ENCODE measurements around the gene AZU1.

DNA sequence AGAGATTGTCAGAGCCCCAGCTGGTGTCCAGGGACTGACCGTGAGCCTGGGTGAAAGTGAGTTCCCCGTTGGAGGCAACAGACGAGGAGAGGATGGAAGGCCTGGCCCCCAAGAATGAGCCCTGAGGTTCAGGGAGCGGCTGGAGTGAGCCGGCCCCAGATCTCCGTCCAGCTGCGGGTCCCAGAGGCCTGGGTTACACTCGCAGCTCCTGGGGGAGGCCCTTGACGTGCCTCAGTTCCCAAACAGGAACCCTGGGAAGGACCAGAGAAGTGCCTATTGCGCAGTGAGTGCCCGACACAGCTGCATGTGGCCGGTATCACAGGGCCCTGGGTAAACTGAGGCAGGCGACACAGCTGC, 23.3 kb downstream of the AZU1 start:
- TF ChIP-seq POLR2A (IDR thresholded peaks at IDR 0.05; ENCODE audit: borderline replicate concordance, extremely low read depth, insufficient read depth, insufficient read length), result no peak
- TF ChIP-seq, protein P1, sequence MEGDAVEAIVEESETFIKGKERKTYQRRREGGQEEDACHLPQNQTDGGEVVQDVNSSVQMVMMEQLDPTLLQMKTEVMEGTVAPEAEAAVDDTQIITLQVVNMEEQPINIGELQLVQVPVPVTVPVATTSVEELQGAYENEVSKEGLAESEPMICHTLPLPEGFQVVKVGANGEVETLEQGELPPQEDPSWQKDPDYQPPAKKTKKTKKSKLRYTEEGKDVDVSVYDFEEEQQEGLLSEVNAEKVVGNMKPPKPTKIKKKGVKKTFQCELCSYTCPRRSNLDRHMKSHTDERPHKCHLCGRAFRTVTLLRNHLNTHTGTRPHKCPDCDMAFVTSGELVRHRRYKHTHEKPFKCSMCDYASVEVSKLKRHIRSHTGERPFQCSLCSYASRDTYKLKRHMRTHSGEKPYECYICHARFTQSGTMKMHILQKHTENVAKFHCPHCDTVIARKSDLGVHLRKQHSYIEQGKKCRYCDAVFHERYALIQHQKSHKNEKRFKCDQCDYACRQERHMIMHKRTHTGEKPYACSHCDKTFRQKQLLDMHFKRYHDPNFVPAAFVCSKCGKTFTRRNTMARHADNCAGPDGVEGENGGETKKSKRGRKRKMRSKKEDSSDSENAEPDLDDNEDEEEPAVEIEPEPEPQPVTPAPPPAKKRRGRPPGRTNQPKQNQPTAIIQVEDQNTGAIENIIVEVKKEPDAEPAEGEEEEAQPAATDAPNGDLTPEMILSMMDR (IDR thresholded peaks at IDR 0.05 in 2 of 3, conservative IDR thresholded peaks at IDR 0.05 in 1 of 3; ENCODE audit: borderline replicate concordance in 1 of 3, insufficient read depth in 1 of 3, low read depth in 2 of 3, low read length in 2 of 3), result no peak
- no peak for TF ChIP-seq TCF7L2 (IDR thresholded peaks at IDR 0.05; ENCODE audit: borderline replicate concordance, extremely low read depth, insufficient read depth, insufficient read length)
- TF ChIP-seq EGR1 (IDR thresholded peaks at IDR 0.05; ENCODE audit: low read depth), result no peak
- TF ChIP-seq, protein P2, sequence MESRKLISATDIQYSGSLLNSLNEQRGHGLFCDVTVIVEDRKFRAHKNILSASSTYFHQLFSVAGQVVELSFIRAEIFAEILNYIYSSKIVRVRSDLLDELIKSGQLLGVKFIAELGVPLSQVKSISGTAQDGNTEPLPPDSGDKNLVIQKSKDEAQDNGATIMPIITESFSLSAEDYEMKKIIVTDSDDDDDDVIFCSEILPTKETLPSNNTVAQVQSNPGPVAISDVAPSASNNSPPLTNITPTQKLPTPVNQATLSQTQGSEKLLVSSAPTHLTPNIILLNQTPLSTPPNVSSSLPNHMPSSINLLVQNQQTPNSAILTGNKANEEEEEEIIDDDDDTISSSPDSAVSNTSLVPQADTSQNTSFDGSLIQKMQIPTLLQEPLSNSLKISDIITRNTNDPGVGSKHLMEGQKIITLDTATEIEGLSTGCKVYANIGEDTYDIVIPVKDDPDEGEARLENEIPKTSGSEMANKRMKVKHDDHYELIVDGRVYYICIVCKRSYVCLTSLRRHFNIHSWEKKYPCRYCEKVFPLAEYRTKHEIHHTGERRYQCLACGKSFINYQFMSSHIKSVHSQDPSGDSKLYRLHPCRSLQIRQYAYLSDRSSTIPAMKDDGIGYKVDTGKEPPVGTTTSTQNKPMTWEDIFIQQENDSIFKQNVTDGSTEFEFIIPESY (IDR thresholded peaks at IDR 0.05; ENCODE audit: extremely low read depth, insufficient replicate concordance, low read length), result no peak
- TF ChIP-seq YY1 (IDR thresholded peaks at IDR 0.05; ENCODE audit: extremely low read depth, insufficient replicate concordance, low read depth, low read length), result no peak
- no peak for TF ChIP-seq POLR2AphosphoS5 (IDR thresholded peaks at IDR 0.05; ENCODE audit: low read depth, low read length)
- no peak for TF ChIP-seq EZH2 (IDR thresholded peaks at IDR 0.05)
- TF ChIP-seq ZNF274 (IDR thresholded peaks at IDR 0.05; ENCODE audit: low read depth, low read length), result no peak
- TF ChIP-seq, protein P3, sequence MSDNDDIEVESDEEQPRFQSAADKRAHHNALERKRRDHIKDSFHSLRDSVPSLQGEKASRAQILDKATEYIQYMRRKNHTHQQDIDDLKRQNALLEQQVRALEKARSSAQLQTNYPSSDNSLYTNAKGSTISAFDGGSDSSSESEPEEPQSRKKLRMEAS (IDR thresholded peaks at IDR 0.05), result no peak
- TF ChIP-seq RAD21 (IDR thresholded peaks at IDR 0.05; ENCODE audit: low read depth), result no peak
- TF ChIP-seq, protein P4, sequence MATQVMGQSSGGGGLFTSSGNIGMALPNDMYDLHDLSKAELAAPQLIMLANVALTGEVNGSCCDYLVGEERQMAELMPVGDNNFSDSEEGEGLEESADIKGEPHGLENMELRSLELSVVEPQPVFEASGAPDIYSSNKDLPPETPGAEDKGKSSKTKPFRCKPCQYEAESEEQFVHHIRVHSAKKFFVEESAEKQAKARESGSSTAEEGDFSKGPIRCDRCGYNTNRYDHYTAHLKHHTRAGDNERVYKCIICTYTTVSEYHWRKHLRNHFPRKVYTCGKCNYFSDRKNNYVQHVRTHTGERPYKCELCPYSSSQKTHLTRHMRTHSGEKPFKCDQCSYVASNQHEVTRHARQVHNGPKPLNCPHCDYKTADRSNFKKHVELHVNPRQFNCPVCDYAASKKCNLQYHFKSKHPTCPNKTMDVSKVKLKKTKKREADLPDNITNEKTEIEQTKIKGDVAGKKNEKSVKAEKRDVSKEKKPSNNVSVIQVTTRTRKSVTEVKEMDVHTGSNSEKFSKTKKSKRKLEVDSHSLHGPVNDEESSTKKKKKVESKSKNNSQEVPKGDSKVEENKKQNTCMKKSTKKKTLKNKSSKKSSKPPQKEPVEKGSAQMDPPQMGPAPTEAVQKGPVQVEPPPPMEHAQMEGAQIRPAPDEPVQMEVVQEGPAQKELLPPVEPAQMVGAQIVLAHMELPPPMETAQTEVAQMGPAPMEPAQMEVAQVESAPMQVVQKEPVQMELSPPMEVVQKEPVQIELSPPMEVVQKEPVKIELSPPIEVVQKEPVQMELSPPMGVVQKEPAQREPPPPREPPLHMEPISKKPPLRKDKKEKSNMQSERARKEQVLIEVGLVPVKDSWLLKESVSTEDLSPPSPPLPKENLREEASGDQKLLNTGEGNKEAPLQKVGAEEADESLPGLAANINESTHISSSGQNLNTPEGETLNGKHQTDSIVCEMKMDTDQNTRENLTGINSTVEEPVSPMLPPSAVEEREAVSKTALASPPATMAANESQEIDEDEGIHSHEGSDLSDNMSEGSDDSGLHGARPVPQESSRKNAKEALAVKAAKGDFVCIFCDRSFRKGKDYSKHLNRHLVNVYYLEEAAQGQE (IDR thresholded peaks at IDR 0.05; ENCODE audit: low read depth), result no peak
- no peak for TF ChIP-seq CEBPB (IDR thresholded peaks at IDR 0.05; ENCODE audit: low read depth)

Data from HCT116 (cell line).